ENCODE measurements around the gene NR1H2. TPM values are rescaled to one million over a fixed set of nuclear protein-coding genes. Genes with fewer than 3 reads are reported as not detected.
A peak's percentile ranks its signal among the peaks of the same experiment; 100 is the strongest.

The NR1H2 gene
- total and polyA plus RNA-seq, 2 experiments from 2014 or later, result 32.9 to 70.2 TPM

DNA sequence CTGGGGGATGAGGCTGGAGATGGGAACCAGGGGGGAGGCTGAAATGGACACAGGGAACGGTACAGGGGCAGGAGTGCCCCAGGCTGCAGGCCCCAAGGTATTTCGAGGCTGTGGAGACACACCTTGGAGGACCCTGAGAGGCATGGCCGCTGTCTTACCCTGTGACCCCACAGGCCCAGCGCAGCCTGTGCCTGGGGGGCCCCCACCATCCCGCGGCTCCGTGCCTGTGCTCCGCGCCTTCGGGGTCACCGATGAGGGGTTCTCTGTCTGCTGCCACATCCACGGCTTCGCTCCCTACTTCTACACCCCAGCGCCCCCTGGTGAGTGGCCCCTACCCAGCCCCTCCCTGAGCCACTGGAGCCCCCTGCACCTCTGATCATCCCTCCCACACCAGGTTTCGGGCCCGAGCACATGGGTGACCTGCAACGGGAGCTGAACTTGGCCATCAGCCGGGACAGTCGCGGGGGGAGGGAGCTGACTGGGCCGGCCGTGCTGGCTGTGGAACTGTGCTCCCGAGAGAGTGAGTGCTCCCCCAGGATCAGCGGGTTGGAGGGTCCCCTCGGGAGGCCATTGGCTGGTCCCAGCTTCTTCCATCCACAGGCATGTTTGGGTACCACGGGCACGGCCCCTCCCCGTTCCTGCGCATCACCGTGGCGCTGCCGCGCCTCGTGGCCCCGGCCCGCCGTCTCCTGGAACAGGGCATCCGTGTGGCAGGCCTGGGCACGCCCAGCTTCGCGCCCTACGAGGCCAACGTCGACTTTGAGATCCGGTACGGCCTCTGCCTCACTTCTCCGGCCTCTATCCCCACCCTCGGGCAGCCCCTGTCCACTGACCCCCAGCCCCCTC is 25.6 kb downstream of the NR1H2 start:
- Histone ChIP-seq H3K27ac (ENCODE audit: low read depth) (no peak overlapping the region), H3K36me3 (ENCODE audit: insufficient read depth) (peaks cover 4% of the 10 kb centered on the region; the same call in 1 of the 2 replicates), H2AFZ (no peak overlapping the region), H3K9me2 (ENCODE audit: insufficient read depth) (no peaks in the 10 kb centered on the region), H3K27me3 (ENCODE audit: insufficient read depth) (no peaks in the 10 kb centered on the region), H3K4me2 (no peak overlapping the region), H4K20me1 (replicated peaks; ENCODE audit: insufficient read depth) (peaks cover 9% of the 10 kb centered on the region), H3K4me3 (no peak overlapping the region), H3K79me2 (replicated peaks; ENCODE audit: insufficient read depth) (peaks cover 6% of the 10 kb centered on the region), H3F3A (replicated peaks; ENCODE audit: low read depth) (no peaks in the 10 kb centered on the region), H3K4me1 (ENCODE audit: insufficient read depth) (no peaks in the 10 kb centered on the region)
- Mint-ChIP-seq H3K4me1 (no peaks in the 10 kb centered on the region), H3K4me3 (no peak overlapping the region), H3K36me3 (ENCODE audit: low read depth) (peaks cover 48% of the 10 kb centered on the region), H3K27me3 (ENCODE audit: insufficient read depth, low read depth, poor library complexity) (peaks cover 5% of the 10 kb centered on the region), H3K9me3 (no peaks in the 10 kb centered on the region; the same call in 1 of the 3 replicates), H3K27ac (no peak overlapping the region)
- peak; percentile 45 for DNase-seq (ENCODE audit: low spot score)
- ATAC-seq, result no peak
- TF ChIP-seq EZH2phosphoT487 (IDR thresholded peaks at IDR 0.05; ENCODE audit: unreplicated experiment) (no peak), JUNB (IDR thresholded peaks at IDR 0.05; ENCODE audit: unreplicated experiment) (no peak), CREB1 (CRISPR knock-in tag; IDR thresholded peaks at IDR 0.05; ENCODE audit: low read depth) (no peak), EZH2 (IDR thresholded peaks at IDR 0.05; ENCODE audit: low read depth, unreplicated experiment) (no peak), ZNF331 (CRISPR knock-in tag; IDR thresholded peaks at IDR 0.05; ENCODE audit: low read depth) (no peak), POLR2AphosphoS5 (IDR thresholded peaks at IDR 0.05; ENCODE audit: low read depth) (no peak)
- TF ChIP-seq, protein P1, sequence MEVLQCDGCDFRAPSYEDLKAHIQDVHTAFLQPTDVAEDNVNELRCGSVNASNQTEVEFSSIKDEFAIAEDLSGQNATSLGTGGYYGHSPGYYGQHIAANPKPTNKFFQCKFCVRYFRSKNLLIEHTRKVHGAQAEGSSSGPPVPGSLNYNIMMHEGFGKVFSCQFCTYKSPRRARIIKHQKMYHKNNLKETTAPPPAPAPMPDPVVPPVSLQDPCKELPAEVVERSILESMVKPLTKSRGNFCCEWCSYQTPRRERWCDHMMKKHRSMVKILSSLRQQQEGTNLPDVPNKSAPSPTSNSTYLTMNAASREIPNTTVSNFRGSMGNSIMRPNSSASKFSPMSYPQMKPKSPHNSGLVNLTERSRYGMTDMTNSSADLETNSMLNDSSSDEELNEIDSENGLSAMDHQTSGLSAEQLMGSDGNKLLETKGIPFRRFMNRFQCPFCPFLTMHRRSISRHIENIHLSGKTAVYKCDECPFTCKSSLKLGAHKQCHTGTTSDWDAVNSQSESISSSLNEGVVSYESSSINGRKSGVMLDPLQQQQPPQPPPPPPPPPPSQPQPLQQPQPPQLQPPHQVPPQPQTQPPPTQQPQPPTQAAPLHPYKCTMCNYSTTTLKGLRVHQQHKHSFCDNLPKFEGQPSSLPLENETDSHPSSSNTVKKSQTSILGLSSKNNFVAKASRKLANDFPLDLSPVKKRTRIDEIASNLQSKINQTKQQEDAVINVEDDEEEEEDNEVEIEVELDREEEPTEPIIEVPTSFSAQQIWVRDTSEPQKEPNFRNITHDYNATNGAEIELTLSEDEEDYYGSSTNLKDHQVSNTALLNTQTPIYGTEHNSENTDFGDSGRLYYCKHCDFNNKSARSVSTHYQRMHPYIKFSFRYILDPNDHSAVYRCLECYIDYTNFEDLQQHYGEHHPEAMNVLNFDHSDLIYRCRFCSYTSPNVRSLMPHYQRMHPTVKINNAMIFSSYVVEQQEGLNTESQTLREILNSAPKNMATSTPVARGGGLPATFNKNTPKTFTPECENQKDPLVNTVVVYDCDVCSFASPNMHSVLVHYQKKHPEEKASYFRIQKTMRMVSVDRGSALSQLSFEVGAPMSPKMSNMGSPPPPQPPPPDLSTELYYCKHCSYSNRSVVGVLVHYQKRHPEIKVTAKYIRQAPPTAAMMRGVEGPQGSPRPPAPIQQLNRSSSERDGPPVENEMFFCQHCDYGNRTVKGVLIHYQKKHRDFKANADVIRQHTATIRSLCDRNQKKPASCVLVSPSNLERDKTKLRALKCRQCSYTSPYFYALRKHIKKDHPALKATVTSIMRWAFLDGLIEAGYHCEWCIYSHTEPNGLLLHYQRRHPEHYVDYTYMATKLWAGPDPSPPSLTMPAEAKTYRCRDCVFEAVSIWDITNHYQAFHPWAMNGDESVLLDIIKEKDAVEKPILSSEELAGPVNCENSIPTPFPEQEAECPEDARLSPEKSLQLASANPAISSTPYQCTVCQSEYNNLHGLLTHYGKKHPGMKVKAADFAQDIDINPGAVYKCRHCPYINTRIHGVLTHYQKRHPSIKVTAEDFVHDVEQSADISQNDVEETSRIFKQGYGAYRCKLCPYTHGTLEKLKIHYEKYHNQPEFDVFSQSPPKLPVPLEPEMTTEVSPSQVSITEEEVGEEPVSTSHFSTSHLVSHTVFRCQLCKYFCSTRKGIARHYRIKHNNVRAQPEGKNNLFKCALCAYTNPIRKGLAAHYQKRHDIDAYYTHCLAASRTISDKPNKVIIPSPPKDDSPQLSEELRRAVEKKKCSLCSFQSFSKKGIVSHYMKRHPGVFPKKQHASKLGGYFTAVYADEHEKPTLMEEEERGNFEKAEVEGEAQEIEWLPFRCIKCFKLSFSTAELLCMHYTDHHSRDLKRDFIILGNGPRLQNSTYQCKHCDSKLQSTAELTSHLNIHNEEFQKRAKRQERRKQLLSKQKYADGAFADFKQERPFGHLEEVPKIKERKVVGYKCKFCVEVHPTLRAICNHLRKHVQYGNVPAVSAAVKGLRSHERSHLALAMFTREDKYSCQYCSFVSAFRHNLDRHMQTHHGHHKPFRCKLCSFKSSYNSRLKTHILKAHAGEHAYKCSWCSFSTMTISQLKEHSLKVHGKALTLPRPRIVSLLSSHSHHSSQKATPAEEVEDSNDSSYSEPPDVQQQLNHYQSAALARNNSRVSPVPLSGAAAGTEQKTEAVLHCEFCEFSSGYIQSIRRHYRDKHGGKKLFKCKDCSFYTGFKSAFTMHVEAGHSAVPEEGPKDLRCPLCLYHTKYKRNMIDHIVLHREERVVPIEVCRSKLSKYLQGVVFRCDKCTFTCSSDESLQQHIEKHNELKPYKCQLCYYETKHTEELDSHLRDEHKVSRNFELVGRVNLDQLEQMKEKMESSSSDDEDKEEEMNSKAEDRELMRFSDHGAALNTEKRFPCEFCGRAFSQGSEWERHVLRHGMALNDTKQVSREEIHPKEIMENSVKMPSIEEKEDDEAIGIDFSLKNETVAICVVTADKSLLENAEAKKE (CRISPR knock-in tag; IDR thresholded peaks at IDR 0.05), result no peak
- TF ChIP-seq, protein P2, sequence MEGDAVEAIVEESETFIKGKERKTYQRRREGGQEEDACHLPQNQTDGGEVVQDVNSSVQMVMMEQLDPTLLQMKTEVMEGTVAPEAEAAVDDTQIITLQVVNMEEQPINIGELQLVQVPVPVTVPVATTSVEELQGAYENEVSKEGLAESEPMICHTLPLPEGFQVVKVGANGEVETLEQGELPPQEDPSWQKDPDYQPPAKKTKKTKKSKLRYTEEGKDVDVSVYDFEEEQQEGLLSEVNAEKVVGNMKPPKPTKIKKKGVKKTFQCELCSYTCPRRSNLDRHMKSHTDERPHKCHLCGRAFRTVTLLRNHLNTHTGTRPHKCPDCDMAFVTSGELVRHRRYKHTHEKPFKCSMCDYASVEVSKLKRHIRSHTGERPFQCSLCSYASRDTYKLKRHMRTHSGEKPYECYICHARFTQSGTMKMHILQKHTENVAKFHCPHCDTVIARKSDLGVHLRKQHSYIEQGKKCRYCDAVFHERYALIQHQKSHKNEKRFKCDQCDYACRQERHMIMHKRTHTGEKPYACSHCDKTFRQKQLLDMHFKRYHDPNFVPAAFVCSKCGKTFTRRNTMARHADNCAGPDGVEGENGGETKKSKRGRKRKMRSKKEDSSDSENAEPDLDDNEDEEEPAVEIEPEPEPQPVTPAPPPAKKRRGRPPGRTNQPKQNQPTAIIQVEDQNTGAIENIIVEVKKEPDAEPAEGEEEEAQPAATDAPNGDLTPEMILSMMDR (conservative IDR thresholded peaks at IDR 0.05; ENCODE audit: low read depth in 2 of 2), result peak; percentile 24 to 45; a peak in 2 of 4 replicates

All from GM23338 (cell line).